GM12873 (cell line): Measurements from ENCODE around the gene PRR23E.

ENCODE experiments used
- TF ChIP-seq, protein P1 (sequence below): IDR thresholded peaks from 2 replicates; pipeline ENCODE4 v1.5.1; 2012; ENCODE audit warnings: low read depth, mild to moderate bottlenecking, moderate library complexity, low read length, control low read depth; ENCODE audit not compliant: insufficient read depth; ENCODE audit errors: missing control alignments

The PRR23E gene

GRCh38 chr3:127192576-127193232, at the start of gene PRR23E:
Gene PRR23E (plus strand): TSS chr3:127193131. CDS start chr3:127196686, 3,555 bp downstream.
- TF ChIP-seq, protein P1, sequence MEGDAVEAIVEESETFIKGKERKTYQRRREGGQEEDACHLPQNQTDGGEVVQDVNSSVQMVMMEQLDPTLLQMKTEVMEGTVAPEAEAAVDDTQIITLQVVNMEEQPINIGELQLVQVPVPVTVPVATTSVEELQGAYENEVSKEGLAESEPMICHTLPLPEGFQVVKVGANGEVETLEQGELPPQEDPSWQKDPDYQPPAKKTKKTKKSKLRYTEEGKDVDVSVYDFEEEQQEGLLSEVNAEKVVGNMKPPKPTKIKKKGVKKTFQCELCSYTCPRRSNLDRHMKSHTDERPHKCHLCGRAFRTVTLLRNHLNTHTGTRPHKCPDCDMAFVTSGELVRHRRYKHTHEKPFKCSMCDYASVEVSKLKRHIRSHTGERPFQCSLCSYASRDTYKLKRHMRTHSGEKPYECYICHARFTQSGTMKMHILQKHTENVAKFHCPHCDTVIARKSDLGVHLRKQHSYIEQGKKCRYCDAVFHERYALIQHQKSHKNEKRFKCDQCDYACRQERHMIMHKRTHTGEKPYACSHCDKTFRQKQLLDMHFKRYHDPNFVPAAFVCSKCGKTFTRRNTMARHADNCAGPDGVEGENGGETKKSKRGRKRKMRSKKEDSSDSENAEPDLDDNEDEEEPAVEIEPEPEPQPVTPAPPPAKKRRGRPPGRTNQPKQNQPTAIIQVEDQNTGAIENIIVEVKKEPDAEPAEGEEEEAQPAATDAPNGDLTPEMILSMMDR, result no peak

- TF ChIP-seq, protein P1, result no peak
These were observed 49.8 kb upstream of the PRR23E start for GRCh38 chr3:127143172-127143571.

DNA sequence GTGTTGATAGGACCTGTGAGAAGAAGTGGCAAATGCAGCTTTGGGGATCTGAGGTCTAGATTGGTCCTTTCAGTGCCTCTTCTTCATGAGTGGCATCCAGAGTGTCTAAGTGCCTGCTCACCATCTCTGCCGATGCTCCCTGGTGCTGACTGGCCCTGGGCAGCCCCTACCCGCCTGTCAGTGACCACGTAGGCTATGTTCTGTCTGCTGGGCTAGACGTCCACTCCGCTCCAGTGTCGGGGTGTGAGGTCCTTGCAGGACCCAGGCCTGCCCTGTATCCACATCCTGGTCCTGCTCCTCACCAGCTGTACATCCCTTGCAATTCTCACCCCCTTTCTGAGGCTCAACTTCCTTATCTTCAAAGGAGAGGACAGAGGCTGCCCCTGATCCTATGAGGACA, 48.3 kb upstream of the PRR23E start:
- TF ChIP-seq, protein P1, result no peak

- TF ChIP-seq, protein P1, result no peak
These were observed 47.7 kb upstream of the PRR23E start for GRCh38 chr3:127145266-127145665.

DNA sequence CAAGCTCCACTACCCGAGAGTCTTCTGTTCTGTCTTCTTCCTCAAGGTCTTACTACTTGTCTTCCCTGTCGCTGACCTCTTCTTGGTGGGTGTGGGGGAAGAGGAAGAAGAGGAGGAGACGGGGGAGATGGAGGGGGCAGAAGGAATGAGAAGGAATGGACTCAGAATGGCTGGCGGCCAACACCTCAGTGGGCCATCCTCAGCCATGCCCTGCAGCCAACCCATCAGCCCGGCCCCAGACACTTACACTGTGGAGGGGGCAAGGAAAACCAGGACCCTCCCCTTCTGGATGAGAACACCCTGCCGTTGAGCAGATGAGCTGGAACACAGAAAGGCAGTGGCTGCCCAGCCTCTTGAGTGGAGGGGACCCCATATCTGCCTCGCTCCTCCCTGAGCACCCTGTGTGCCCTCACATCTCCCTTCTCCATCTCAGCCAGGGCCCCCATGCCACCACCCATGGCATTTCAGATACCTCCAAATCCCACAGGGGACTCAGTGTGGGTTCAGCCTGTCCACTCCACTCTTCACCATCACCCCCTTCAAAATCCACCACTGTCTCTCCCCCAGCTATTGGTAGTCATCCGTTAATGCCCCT, 45.5 kb upstream of the PRR23E start:
- TF ChIP-seq, protein P1, result no peak

GRCh38 chr3:127149621-127150310, 43.2 kb upstream of the PRR23E start:
- TF ChIP-seq, protein P1, result no peak

DNA sequence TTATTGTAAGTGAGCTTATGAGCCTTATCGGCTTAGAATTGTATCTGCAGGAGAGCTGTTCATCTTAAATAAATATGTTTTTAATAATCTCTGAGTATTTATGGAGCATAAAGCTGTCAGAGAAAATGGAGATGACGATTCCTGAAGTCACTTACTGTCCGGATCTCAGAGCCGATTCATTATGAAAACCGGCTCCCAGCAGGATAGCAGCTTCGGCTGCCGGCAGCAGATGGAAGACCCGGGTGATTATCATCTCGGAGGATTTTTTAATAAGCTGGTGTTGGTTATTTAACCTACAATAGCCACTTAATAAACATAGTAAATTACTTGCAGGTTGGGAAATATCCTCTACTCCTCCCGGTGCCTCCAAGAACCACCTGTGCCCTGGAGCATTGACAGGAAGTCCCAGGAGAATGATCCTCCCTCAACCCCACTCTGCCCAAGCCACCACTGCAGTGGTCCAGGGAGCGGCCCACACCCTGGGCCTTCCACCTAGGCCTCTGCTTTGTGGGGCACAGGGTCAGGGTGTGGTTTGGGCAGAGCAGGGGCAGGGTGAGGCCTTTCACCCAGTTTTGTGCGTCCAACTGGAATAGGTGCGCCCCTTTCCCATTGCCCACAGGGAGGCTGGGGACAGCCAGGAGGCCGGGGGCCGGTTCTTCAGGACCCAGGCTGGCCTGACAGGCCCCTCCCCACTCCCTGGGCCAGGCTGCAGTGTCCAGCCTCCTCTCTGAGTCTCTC, 42.2 kb upstream of the PRR23E start:
- TF ChIP-seq, protein P1, result no peak
